HEK293T (cell line): ENCODE results near the gene GCNT2.

ENCODE experiments used
- CTCF ChIA-PET: fragments of 350-600 bp; formaldehyde crosslinking; extraction: SDS; loops from one replicate; lab custom pipeline; 2021; ENCODE audit warnings: antibody characterized with exemption, inconsistent platforms; lab: Yijun Ruan, JAX
- POLR2A ChIA-PET: fragments of 350-600 bp; formaldehyde crosslinking; extraction: SDS; loops from one replicate; lab custom pipeline; 2020; ENCODE audit warnings: antibody characterized with exemption, inconsistent platforms; lab: Yijun Ruan, JAX
- DNase-seq: peaks from one replicate; pipeline ENCODE4 v3.0.0; 2012; ENCODE audit warnings: mixed read lengths; ENCODE audit errors: extremely low spot score
- ARNT ChIP-seq: fragments of 450-650 bp; IDR thresholded peaks from 2 replicates; pipeline ENCODE4 v1.6.1; 2017; ENCODE audit warnings: mild to moderate bottlenecking
- BHLHE40 ChIP-seq: fragments of 450-650 bp; IDR thresholded peaks from 2 replicates; pipeline ENCODE4 v1.6.1; 2016; ENCODE audit warnings: mild to moderate bottlenecking, moderate library complexity, borderline replicate concordance
- CTBP1 ChIP-seq: fragments of 450-650 bp; IDR thresholded peaks from 2 replicates; pipeline ENCODE4 v1.6.1; 2016; ENCODE audit warnings: borderline replicate concordance
- ELF4 ChIP-seq: fragments of 450-650 bp; IDR thresholded peaks from 2 replicates; pipeline ENCODE4 v1.6.1; 2017; ENCODE audit warnings: antibody characterized with exemption
- FOXA1 ChIP-seq: fragments of 450-650 bp; IDR thresholded peaks from 2 replicates; pipeline ENCODE4 v1.6.1; 2016; ENCODE audit warnings: mild to moderate bottlenecking
- FOXK2 ChIP-seq: fragments of 450-650 bp; IDR thresholded peaks from 2 replicates; pipeline ENCODE4 v1.6.1; 2016; ENCODE audit warnings: mild to moderate bottlenecking
- FOXM1 ChIP-seq: fragments of 450-650 bp; IDR thresholded peaks from 2 replicates; pipeline ENCODE4 v1.6.1; 2017; ENCODE audit warnings: mild to moderate bottlenecking, borderline replicate concordance
- HDGF ChIP-seq: fragments of 450-650 bp; IDR thresholded peaks from 2 replicates; pipeline ENCODE4 v1.6.1; 2017; ENCODE audit warnings: antibody characterized with exemption, borderline replicate concordance
- L3MBTL2 ChIP-seq: fragments of 450-650 bp; conservative IDR thresholded peaks from 2 replicates; pipeline ENCODE4 v1.6.1; 2016; ENCODE audit warnings: mild to moderate bottlenecking
- LEF1 ChIP-seq: fragments of 450-650 bp; IDR thresholded peaks from 2 replicates; pipeline ENCODE4 v1.6.1; 2017; ENCODE audit warnings: mild to moderate bottlenecking, borderline replicate concordance
- NFRKB ChIP-seq: fragments of 450-650 bp; IDR thresholded peaks from 2 replicates; pipeline ENCODE4 v1.6.1; 2016; ENCODE audit warnings: mild to moderate bottlenecking, moderate library complexity
- PKNOX1 ChIP-seq: fragments of 450-650 bp; IDR thresholded peaks from 2 replicates; pipeline ENCODE4 v1.6.1; 2016
- SP1 ChIP-seq: fragments of 450-650 bp; IDR thresholded peaks from 2 replicates; pipeline ENCODE4 v1.6.1; 2017
- SUZ12 ChIP-seq: fragments of 450-650 bp; IDR thresholded peaks from 2 replicates; pipeline ENCODE4 v1.6.1; 2016; ENCODE audit warnings: mild to moderate bottlenecking
- TARDBP ChIP-seq: fragments of 450-650 bp; IDR thresholded peaks from 2 replicates; pipeline ENCODE4 v1.6.1; 2016
- ZNF384 ChIP-seq: fragments of 450-650 bp; IDR thresholded peaks from 2 replicates; pipeline ENCODE4 v1.6.1; 2016

The GCNT2 gene

GRCh38 chr6:10583509-10583901 lies 62.4 kb downstream of the GCNT2 start:
- ChIA-PET POLR2A (no interaction called here), CTCF (no interaction called here)
- TF ChIP-seq NFRKB: no peak
- no peak for TF ChIP-seq FOXK2
- TF ChIP-seq ELF4: no peak
- TF ChIP-seq ZNF384: no peak
- TF ChIP-seq HDGF: no peak
- TF ChIP-seq FOXM1: no peak
- no peak for TF ChIP-seq SP1
- TF ChIP-seq BHLHE40: no peak
- TF ChIP-seq LEF1: no peak
- no peak for TF ChIP-seq CTBP1
- no peak for TF ChIP-seq TARDBP
- no peak for TF ChIP-seq L3MBTL2
- DNase-seq: no peak

GRCh38 chr6:10584607-10585006 lies 63.5 kb downstream of the GCNT2 start:
- ChIA-PET POLR2A (no interaction called here), CTCF (no interaction called here)
- TF ChIP-seq PKNOX1 (no peak), TARDBP (no peak), FOXK2 (no peak), FOXA1 (no peak), FOXM1 (no peak), HDGF (no peak), SP1 (no peak), BHLHE40 (no peak), ZNF384 (no peak), SUZ12 (no peak), CTBP1 (no peak), L3MBTL2 (no peak), ARNT (no peak), NFRKB (no peak), LEF1 (no peak), ELF4 (no peak)
- DNase-seq: no peak

GRCh38 chr6:10585209-10585845 lies 64.2 kb downstream of the GCNT2 start:
- CTCF ChIA-PET: interaction anchor here (0.5 to 1.0 kb wide), 2 partner anchors 107 to 1051 kb away, joined by 3 to 4 read pairs; no protein-coding TSS in a partner anchor
- POLR2A ChIA-PET: no interaction called here
- TF ChIP-seq CTBP1 (no peak), LEF1 (no peak), ELF4 (no peak), BHLHE40 (no peak), FOXM1 (no peak), ZNF384 (no peak), FOXA1 (no peak), ARNT (no peak), FOXK2 (no peak), L3MBTL2 (no peak), SUZ12 (no peak)
- no peak for DNase-seq

- POLR2A ChIA-PET: no interaction called here
- TF ChIP-seq FOXA1 (no peak), ELF4 (no peak), BHLHE40 (no peak), HDGF (no peak), SP1 (no peak), FOXM1 (no peak), CTBP1 (no peak), ARNT (no peak), L3MBTL2 (no peak)
- DNase-seq: no peak
- CTCF ChIA-PET: interaction anchor here (1.0 kb wide), 1 partner anchor 108 kb away, joined by 3 read pairs; no protein-coding TSS in a partner anchor
These were observed 65.2 kb downstream of the GCNT2 start for GRCh38 chr6:10586302-10586701.

GRCh38 chr6:10587656-10588406 lies 66.7 kb downstream of the GCNT2 start:
- TF ChIP-seq FOXM1: no peak
- no peak for TF ChIP-seq CTBP1
- TF ChIP-seq L3MBTL2: no peak
- TF ChIP-seq FOXA1: no peak
- no peak for TF ChIP-seq SP1
- TF ChIP-seq ZNF384: no peak
- no peak for TF ChIP-seq SUZ12
- no peak for TF ChIP-seq FOXK2
- TF ChIP-seq ELF4: no peak
- TF ChIP-seq LEF1: no peak
- ChIA-PET POLR2A (no interaction called here), CTCF (no interaction called here)
- no peak for DNase-seq

- CTCF ChIA-PET: no interaction called here
- POLR2A ChIA-PET: no interaction called here
These were observed 67.6 kb downstream of the GCNT2 start for GRCh38 chr6:10588562-10589428.

More at GRCh38 chr6:10588562-10589428, 67.6 kb downstream of the GCNT2 start:
- no peak for DNase-seq
- TF ChIP-seq ZNF384 (no peak), SUZ12 (no peak), ELF4 (no peak), SP1 (no peak), FOXM1 (no peak), PKNOX1 (no peak), CTBP1 (no peak), HDGF (no peak), LEF1 (no peak), FOXK2 (no peak), L3MBTL2 (no peak)
